SK-N-SH (cell line): ENCODE results near the gene PASK. TPM values are rescaled to one million over a fixed set of nuclear protein-coding genes. Genes with fewer than 3 reads are reported as not detected.

Source experiments
- CTCF ChIA-PET: fragments of 300-600, 350-600 bp; formaldehyde crosslinking; extraction: SDS; loops from one replicate; lab custom pipeline; 2021; lab: Yijun Ruan, JAX
- POLR2A ChIA-PET: fragments of 350-600 bp; sonication (Branson Sonifier 250); formaldehyde crosslinking; extraction: SDS; loops from one replicate; lab custom pipeline; 2020; ENCODE audit warnings: antibody characterized with exemption, inconsistent platforms; lab: Yijun Ruan, JAX
- DNase-seq: peaks from one replicate; pipeline ENCODE4 v3.0.0; 2012
- H2AFZ ChIP-seq: fragments of 200-600 bp; sonication (generic); 2 replicates; pipeline ENCODE4 v1.8.1; 2016; ENCODE audit warnings: antibody characterized with exemption, mild to moderate bottlenecking, low read depth
- H3F3A ChIP-seq: fragments of 200-600 bp; sonication (generic); replicated peaks from 2 replicates; pipeline ENCODE3; 2016; ENCODE audit warnings: antibody characterized with exemption, mild to moderate bottlenecking; ENCODE audit not compliant: insufficient read depth
- H3K27ac ChIP-seq, 2 experiments: fragments of 200-500 bp in 1 of 2; fragments of 200-600 bp in 1 of 2; sonication (Bioruptor generic) in 1 of 2; sonication (generic), shearing (Covaris generic) in 1 of 2; 2 replicates each; pipeline versions ENCODE4 v1.5.1 to v1.6.1; 2014 to 2016; ENCODE audit warnings: low read depth in 2 of 2, inconsistent platforms in 1 of 2, low read length in 1 of 2, mild to moderate bottlenecking in 1 of 2, mixed read lengths in 1 of 2
- H3K27me3 ChIP-seq: fragments of 200-600 bp; sonication (generic), shearing (Covaris generic); 2 replicates; pipeline ENCODE4 v1.6.1; 2016; ENCODE audit warnings: mixed run types; ENCODE audit not compliant: insufficient read depth
- H3K36me3 ChIP-seq, 2 experiments: fragments of 200-500 bp in 1 of 2; fragments of 200-600 bp in 1 of 2; sonication (Bioruptor generic) in 1 of 2; sonication (generic) in 1 of 2; replicated peaks in 1 of 2; 2 replicates each; pipeline versions ENCODE3 to v1.5.1; 2014 to 2016; ENCODE audit warnings: low read length in 1 of 2, mild to moderate bottlenecking in 1 of 2; ENCODE audit not compliant: insufficient read depth in 2 of 2, control insufficient read depth in 1 of 2
- H3K4me1 ChIP-seq, 2 experiments: fragments of 200-500 bp in 1 of 2; fragments of 200-600 bp in 1 of 2; sonication (Bioruptor generic) in 1 of 2; sonication (generic), shearing (Covaris generic) in 1 of 2; 2 replicates each; pipeline versions ENCODE4 v1.5.1 to v1.6.1; 2014 to 2016; ENCODE audit warnings: low read depth in 1 of 2, low read length in 1 of 2, mixed run types in 1 of 2; ENCODE audit not compliant: insufficient read depth in 2 of 2, control insufficient read depth in 1 of 2
- H3K4me2 ChIP-seq: fragments of 200-600 bp; sonication (generic), shearing (Covaris generic); 2 replicates; pipeline ENCODE4 v1.6.1; 2017; ENCODE audit warnings: mixed run types
- H3K4me3 ChIP-seq, 2 experiments: fragments of 200-500 bp in 1 of 2; fragments of 200-600 bp in 1 of 2; sonication (Bioruptor generic) in 1 of 2; sonication (generic), shearing (Covaris generic) in 1 of 2; 2 replicates each; pipeline versions ENCODE4 v1.5.1 to v1.8.1; 2014 to 2016; ENCODE audit warnings: low read depth in 2 of 2, inconsistent platforms in 1 of 2, low read length in 1 of 2, mild to moderate bottlenecking in 1 of 2, mixed read lengths in 1 of 2, moderate library complexity in 1 of 2
- H3K79me2 ChIP-seq: fragments of 200-600 bp; sonication (generic); 2 replicates; pipeline ENCODE4 v1.8.1; 2017; ENCODE audit warnings: mild to moderate bottlenecking; ENCODE audit not compliant: insufficient read depth
- H3K9ac ChIP-seq: fragments of 200-600 bp; sonication (generic); 2 replicates; pipeline ENCODE4 v1.6.1; 2017; ENCODE audit warnings: mixed run types
- H3K9me2 ChIP-seq: fragments of 200-600 bp; sonication (generic); 2 replicates; pipeline ENCODE4 v1.6.1; 2017; ENCODE audit warnings: mixed run types
- H3K9me3 ChIP-seq: fragments of 200-600 bp; sonication (generic); 2 replicates; pipeline ENCODE4 v1.6.1; 2017; ENCODE audit warnings: mixed run types, mild to moderate bottlenecking, moderate library complexity
- H4K20me1 ChIP-seq: fragments of 200-600 bp; sonication (generic); 2 replicates; pipeline ENCODE4 v1.6.1; 2017; ENCODE audit warnings: mild to moderate bottlenecking, mixed run types; ENCODE audit not compliant: insufficient read depth
- EP300 ChIP-seq, 2 experiments: IDR thresholded peaks; 2 replicates each; pipeline versions ENCODE4 v1.4.0 to v1.6.1; 2012; ENCODE audit warnings: borderline replicate concordance in 1 of 2, low read depth in 1 of 2, low read length in 1 of 2
- FOSL2 ChIP-seq: IDR thresholded peaks from 2 replicates; pipeline ENCODE4 v1.4.0; 2012; ENCODE audit warnings: low read depth, mild to moderate bottlenecking, moderate library complexity, borderline replicate concordance
- GABPA ChIP-seq: IDR thresholded peaks from 2 replicates; pipeline ENCODE4 v1.4.0; 2012; ENCODE audit warnings: low read depth, mild to moderate bottlenecking
- NFIC ChIP-seq: IDR thresholded peaks from 2 replicates; pipeline ENCODE4 v1.4.0; 2012; ENCODE audit warnings: borderline replicate concordance
- NRF1 ChIP-seq: IDR thresholded peaks from 2 replicates; pipeline ENCODE4 v1.6.1; 2012; ENCODE audit warnings: low read depth, mild to moderate bottlenecking, low read length
- TAF1 ChIP-seq: IDR thresholded peaks from 2 replicates; pipeline ENCODE4 v1.6.1; 2012; ENCODE audit warnings: low read depth, mild to moderate bottlenecking, low read length, moderate library complexity, borderline replicate concordance
- TEAD4 ChIP-seq: IDR thresholded peaks from 2 replicates; pipeline ENCODE4 v1.4.0; 2012; ENCODE audit warnings: mild to moderate bottlenecking, borderline replicate concordance; ENCODE audit not compliant: insufficient read depth
- USF2 ChIP-seq: fragments of 150-350 bp; IDR thresholded peaks from 2 replicates; pipeline ENCODE4 v1.6.1; 2017; ENCODE audit warnings: antibody characterized with exemption, low read length, low read depth, borderline replicate concordance
- WGBS: methylation state at CpG from one replicate; pipeline ENCODE4 v1.1.6; 2017; ENCODE audit warnings: low lambda C conversion rate; 5-methylcytosine and 5-hydroxymethylcytosine counted together
- polyA plus RNA-seq, 3 experiments: library from polyadenylated mRNA; depleted of rRNA; stranded (reverse); fragments of >200 nt; gene quantifications; 2 replicates each; pipeline ENCODE4 v1.2.3, GENCODE V29; 2012
- TF ChIP-seq, protein P1 (sequence below): fragments of 200-600 bp; sonication (generic); IDR thresholded peaks from 2 replicates; pipeline ENCODE4 v1.6.1; 2017; ENCODE audit warnings: antibody characterized with exemption, mild to moderate bottlenecking, moderate library complexity
- TF ChIP-seq, protein P2 (sequence below): IDR thresholded peaks from 2 replicates; pipeline ENCODE4 v1.4.0; 2012; ENCODE audit warnings: low read depth

Gene PASK
- polyA plus RNA-seq, 1 of the 3 experiments (the other 2 are of a cell fraction), result 6.3 TPM

- ChIA-PET POLR2A (no interaction called here), CTCF (no interaction called here)
- H3K27ac ChIP-seq, result no peak overlapping the region
These were observed 9.3 kb upstream of the PASK start for GRCh38 chr2:241158546-241158900.

DNA sequence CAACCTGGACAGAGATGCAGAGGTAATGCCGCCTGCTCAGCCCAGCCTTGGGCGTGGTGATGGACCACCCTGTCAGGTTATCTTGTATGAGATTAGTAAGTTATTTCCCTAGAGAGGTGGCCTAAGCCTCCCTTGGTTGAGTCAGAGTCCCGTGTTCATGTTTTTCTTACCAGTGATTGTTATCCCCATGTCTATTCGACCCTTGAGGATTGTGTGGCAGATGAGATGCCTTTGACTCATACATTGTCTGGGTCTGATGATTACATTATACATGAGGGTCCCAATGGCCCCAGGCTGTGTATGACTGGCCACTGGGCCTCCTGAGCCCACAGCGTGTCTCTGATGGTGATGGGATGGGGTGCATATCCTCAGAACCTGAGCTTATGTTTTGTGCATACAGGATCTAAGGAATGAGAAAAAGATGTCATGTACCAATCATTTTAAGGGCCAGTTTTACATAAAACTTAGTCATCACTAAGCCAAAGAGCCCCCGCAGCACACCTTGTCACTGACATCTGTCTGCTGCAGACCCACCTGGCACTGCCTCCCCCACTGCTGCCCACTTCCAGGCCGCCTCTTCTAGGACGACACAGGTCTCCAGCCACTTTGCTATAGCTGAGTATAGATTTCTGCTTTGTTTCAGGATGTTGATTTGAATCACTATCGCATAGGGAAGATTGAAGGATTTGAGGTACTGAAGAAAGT is 8.7 kb upstream of the PASK start:
- Histone ChIP-seq H3K27me3 (no peaks in the 10 kb centered on the region), H3K9ac (no peak overlapping the region), H3K79me2 (no peaks in the 10 kb centered on the region), H3K4me1 (no peaks in the 10 kb centered on the region), H3K4me2 (no peak overlapping the region), H2AFZ (no peak overlapping the region), H3K27ac (no peak overlapping the region), H3K9me3 (no peaks in the 10 kb centered on the region), H3F3A (no peaks in the 10 kb centered on the region), H4K20me1 (no peaks in the 10 kb centered on the region), H3K36me3 (peaks cover 0 to 33% of the 10 kb centered on the region in 2 experiments), H3K4me3 (no peak overlapping the region), H3K9me2 (no peaks in the 10 kb centered on the region)
- ChIA-PET CTCF (interaction anchor here (0.6 to 1.2 kb wide), 4 partner anchors 13 to 307 kb away, joined by 3 read pairs; no protein-coding TSS in a partner anchor), POLR2A (no interaction called here)
- no peak for DNase-seq
- TF ChIP-seq, protein P1, sequence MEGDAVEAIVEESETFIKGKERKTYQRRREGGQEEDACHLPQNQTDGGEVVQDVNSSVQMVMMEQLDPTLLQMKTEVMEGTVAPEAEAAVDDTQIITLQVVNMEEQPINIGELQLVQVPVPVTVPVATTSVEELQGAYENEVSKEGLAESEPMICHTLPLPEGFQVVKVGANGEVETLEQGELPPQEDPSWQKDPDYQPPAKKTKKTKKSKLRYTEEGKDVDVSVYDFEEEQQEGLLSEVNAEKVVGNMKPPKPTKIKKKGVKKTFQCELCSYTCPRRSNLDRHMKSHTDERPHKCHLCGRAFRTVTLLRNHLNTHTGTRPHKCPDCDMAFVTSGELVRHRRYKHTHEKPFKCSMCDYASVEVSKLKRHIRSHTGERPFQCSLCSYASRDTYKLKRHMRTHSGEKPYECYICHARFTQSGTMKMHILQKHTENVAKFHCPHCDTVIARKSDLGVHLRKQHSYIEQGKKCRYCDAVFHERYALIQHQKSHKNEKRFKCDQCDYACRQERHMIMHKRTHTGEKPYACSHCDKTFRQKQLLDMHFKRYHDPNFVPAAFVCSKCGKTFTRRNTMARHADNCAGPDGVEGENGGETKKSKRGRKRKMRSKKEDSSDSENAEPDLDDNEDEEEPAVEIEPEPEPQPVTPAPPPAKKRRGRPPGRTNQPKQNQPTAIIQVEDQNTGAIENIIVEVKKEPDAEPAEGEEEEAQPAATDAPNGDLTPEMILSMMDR, result no peak
- no peak for TF ChIP-seq NRF1
- TF ChIP-seq EP300 (IDR thresholded peaks at IDR 0.05; ENCODE audit: borderline replicate concordance in 1 of 2, low read depth in 1 of 2, low read length in 1 of 2), result no peak
- TF ChIP-seq NFIC, result no peak
- no peak for TF ChIP-seq FOSL2
- TF ChIP-seq TEAD4, result no peak
- TF ChIP-seq TAF1, result no peak
- no peak for TF ChIP-seq GABPA
- no peak for TF ChIP-seq USF2
- 89% methylated on average over 9 of the region's 9 CpGs for WGBS

More at GRCh38 chr2:241158546-241158900, 9.3 kb upstream of the PASK start:
- no peak overlapping the region for H3K9ac ChIP-seq
- no peaks in the 10 kb centered on the region for H3F3A ChIP-seq
- H3K4me2 ChIP-seq, result no peak overlapping the region
- peaks cover 0 to 35% of the 10 kb centered on the region in 2 experiments for H3K36me3 ChIP-seq
- H3K9me3 ChIP-seq, result no peaks in the 10 kb centered on the region
- no peak for DNase-seq
- no peaks in the 10 kb centered on the region for H3K79me2 ChIP-seq
- H3K9me2 ChIP-seq, result no peaks in the 10 kb centered on the region
- WGBS, result 89% methylated on average over 4 of the region's 8 CpGs
- no peaks in the 10 kb centered on the region for H4K20me1 ChIP-seq
- TF ChIP-seq, protein P2, sequence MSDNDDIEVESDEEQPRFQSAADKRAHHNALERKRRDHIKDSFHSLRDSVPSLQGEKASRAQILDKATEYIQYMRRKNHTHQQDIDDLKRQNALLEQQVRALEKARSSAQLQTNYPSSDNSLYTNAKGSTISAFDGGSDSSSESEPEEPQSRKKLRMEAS, result no peak
- no peak for TF ChIP-seq USF2
- TF ChIP-seq, all 33 proteins: peak for 0
- H3K4me1 ChIP-seq, result no peaks in the 10 kb centered on the region
- no peak overlapping the region for H2AFZ ChIP-seq
- no peak overlapping the region for H3K4me3 ChIP-seq
- H3K27me3 ChIP-seq, result no peaks in the 10 kb centered on the region
